PFSK-1 (cell line): ENCODE measurements around the gene LRRC43.

Experiments used
- POLR2AphosphoS5 ChIP-seq: IDR thresholded peaks from 2 replicates; pipeline ENCODE4 v1.6.1; 2012; ENCODE audit warnings: low read depth, mild to moderate bottlenecking, control low read depth, low read length, moderate library complexity
- TAF1 ChIP-seq: IDR thresholded peaks from 2 replicates; pipeline ENCODE4 v1.6.1; 2012; ENCODE audit warnings: low read length, control low read depth, borderline replicate concordance; ENCODE audit not compliant: insufficient read depth
- TF ChIP-seq, protein P1 (sequence below), 2 experiments: IDR thresholded peaks; 2 replicates each; pipeline versions ENCODE4 v1.6.1 to v1.8.0; 2011 to 2012; ENCODE audit warnings: low read depth in 2 of 2, low read length in 2 of 2, control low read depth in 1 of 2, inconsistent platforms in 1 of 2, mild to moderate bottlenecking in 1 of 2, moderate library complexity in 1 of 2; ENCODE audit not compliant: insufficient read depth in 1 of 2

DNA sequence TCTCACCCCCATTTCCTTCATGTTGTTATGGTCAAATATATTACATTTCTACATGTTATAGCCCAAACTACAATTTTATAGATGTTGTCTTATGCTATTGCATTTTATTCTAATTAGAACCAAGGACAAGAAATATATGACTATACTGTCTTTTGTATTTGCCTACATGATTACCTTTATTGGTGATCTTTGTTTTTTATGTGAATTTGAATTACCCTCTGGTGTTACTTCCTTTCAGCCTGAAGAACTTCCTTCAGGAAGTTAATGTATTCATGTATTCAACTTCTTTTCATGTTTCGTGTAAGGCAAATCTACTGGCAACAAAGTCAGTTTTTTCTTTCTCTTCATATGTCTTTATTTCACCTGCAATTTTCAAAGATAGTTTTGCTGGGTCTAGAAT lies 11.9 kb downstream of the LRRC43 start:
- TF ChIP-seq, protein P1, sequence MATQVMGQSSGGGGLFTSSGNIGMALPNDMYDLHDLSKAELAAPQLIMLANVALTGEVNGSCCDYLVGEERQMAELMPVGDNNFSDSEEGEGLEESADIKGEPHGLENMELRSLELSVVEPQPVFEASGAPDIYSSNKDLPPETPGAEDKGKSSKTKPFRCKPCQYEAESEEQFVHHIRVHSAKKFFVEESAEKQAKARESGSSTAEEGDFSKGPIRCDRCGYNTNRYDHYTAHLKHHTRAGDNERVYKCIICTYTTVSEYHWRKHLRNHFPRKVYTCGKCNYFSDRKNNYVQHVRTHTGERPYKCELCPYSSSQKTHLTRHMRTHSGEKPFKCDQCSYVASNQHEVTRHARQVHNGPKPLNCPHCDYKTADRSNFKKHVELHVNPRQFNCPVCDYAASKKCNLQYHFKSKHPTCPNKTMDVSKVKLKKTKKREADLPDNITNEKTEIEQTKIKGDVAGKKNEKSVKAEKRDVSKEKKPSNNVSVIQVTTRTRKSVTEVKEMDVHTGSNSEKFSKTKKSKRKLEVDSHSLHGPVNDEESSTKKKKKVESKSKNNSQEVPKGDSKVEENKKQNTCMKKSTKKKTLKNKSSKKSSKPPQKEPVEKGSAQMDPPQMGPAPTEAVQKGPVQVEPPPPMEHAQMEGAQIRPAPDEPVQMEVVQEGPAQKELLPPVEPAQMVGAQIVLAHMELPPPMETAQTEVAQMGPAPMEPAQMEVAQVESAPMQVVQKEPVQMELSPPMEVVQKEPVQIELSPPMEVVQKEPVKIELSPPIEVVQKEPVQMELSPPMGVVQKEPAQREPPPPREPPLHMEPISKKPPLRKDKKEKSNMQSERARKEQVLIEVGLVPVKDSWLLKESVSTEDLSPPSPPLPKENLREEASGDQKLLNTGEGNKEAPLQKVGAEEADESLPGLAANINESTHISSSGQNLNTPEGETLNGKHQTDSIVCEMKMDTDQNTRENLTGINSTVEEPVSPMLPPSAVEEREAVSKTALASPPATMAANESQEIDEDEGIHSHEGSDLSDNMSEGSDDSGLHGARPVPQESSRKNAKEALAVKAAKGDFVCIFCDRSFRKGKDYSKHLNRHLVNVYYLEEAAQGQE (IDR thresholded peaks at IDR 0.05; ENCODE audit: insufficient read depth in 1 of 2, low read depth in 2 of 2, low read length in 2 of 2): no peak
- TF ChIP-seq POLR2AphosphoS5 (no peak), TAF1 (no peak)
